Measurements from ENCODE around the gene HYAL1.

HYAL1 gene

GRCh38 chr3:50274371-50275104, 28.8 kb downstream of the HYAL1 start (continued):
- TF ChIP-seq ZNF639 (tag by site-specific recombination; IDR thresholded peaks at IDR 0.05) = 0 out of 2 replicates have a peak, but pooled peaks have one; percentile 50
- TF ChIP-seq OVOL3 (tag by site-specific recombination; IDR thresholded peaks at IDR 0.05) = no peak
- no peak for TF ChIP-seq KLF1 (tag by site-specific recombination; IDR thresholded peaks at IDR 0.05)
- no peak for TF ChIP-seq ZFP69B (tag by site-specific recombination; IDR thresholded peaks at IDR 0.05)
- no peak for TF ChIP-seq ZNF560 (tag by site-specific recombination; IDR thresholded peaks at IDR 0.05; ENCODE audit: borderline replicate concordance)
- no peak for TF ChIP-seq AEBP2 (tag by site-specific recombination; IDR thresholded peaks at IDR 0.05; ENCODE audit: borderline replicate concordance)
- TF ChIP-seq KLF17 (tag by site-specific recombination; IDR thresholded peaks at IDR 0.05) = 0 out of 2 replicates have a peak, but pooled peaks have one; percentile 34
- no peak for TF ChIP-seq HOXC10 (CRISPR knock-in tag; IDR thresholded peaks at IDR 0.05)
- no peak for TF ChIP-seq ZNF610 (tag by site-specific recombination; IDR thresholded peaks at IDR 0.05; ENCODE audit: borderline replicate concordance)
- TF ChIP-seq ZNF843 (tag by site-specific recombination; IDR thresholded peaks at IDR 0.05) = no peak
- no peak for TF ChIP-seq GLI2 (tag by site-specific recombination; IDR thresholded peaks at IDR 0.05; ENCODE audit: borderline replicate concordance, low read depth)
- no peak for TF ChIP-seq ZNF221 (tag by site-specific recombination; IDR thresholded peaks at IDR 0.05; ENCODE audit: borderline replicate concordance)
- no peak for TF ChIP-seq ZNF692 (tag by site-specific recombination; IDR thresholded peaks at IDR 0.05)
- no peak for TF ChIP-seq ZNF785 (tag by site-specific recombination; IDR thresholded peaks at IDR 0.05)
- no peak for TF ChIP-seq ZSCAN23 (tag by site-specific recombination; IDR thresholded peaks at IDR 0.05)
- peak; percentile 51; the same call in 1 of the 2 replicates for TF ChIP-seq EGR2 (tag by site-specific recombination; IDR thresholded peaks at IDR 0.05; ENCODE audit: low read depth)
- TF ChIP-seq ZNF184 (tag by site-specific recombination; IDR thresholded peaks at IDR 0.05) = no peak
- TF ChIP-seq ZNF324 (tag by site-specific recombination; IDR thresholded peaks at IDR 0.05) = no peak
- no peak for TF ChIP-seq ZNF248 (tag by site-specific recombination; IDR thresholded peaks at IDR 0.05)
- TF ChIP-seq ZNF645 (tag by site-specific recombination; IDR thresholded peaks at IDR 0.05) = no peak
- no peak for TF ChIP-seq ZNF768 (tag by site-specific recombination; IDR thresholded peaks at IDR 0.05)
- TF ChIP-seq ZNF132 (tag by site-specific recombination; IDR thresholded peaks at IDR 0.05; ENCODE audit: borderline replicate concordance) = no peak
- no peak for TF ChIP-seq ZNF394 (tag by site-specific recombination; IDR thresholded peaks at IDR 0.05; ENCODE audit: borderline replicate concordance)
- no peak for TF ChIP-seq ZNF140 (tag by site-specific recombination; IDR thresholded peaks at IDR 0.05)
- TF ChIP-seq ZNF621 (tag by site-specific recombination; IDR thresholded peaks at IDR 0.05) = no peak
- TF ChIP-seq ZNF510 (tag by site-specific recombination; IDR thresholded peaks at IDR 0.05; ENCODE audit: insufficient replicate concordance) = no peak
- no peak for TF ChIP-seq KLF10 (tag by site-specific recombination; IDR thresholded peaks at IDR 0.05)
- no peak for TF ChIP-seq ZNF48 (tag by site-specific recombination; IDR thresholded peaks at IDR 0.05)
- TF ChIP-seq ZNF404 (tag by site-specific recombination; IDR thresholded peaks at IDR 0.05) = no peak
- TF ChIP-seq SCRT1 (tag by site-specific recombination; IDR thresholded peaks at IDR 0.05; ENCODE audit: borderline replicate concordance) = peak; percentile 53; the same call in 1 of the 2 replicates
- no peak for TF ChIP-seq REST (tag by site-specific recombination; IDR thresholded peaks at IDR 0.05)
